Neuronal stem cell (in vitro differentiated cells): ENCODE data around the gene CDH2.

Source experiments
- DNase-seq: peaks from one replicate; pipeline ENCODE4 v3.0.0-alpha.2; 2013; ENCODE audit warnings: low spot score
- H2AFZ ChIP-seq: one replicate; pipeline ENCODE4 v1.6.1; 2013; ENCODE audit warnings: mild to moderate bottlenecking, low read length, inconsistent platforms
- H2AK5ac ChIP-seq: 2 replicates; pipeline ENCODE4 v1.6.1; 2013; ENCODE audit warnings: low read depth, mild to moderate bottlenecking, inconsistent platforms, low read length, moderate library complexity, mixed read lengths
- H2BK120ac ChIP-seq: 2 replicates; pipeline ENCODE4 v1.6.1; 2013; ENCODE audit warnings: low read depth, mild to moderate bottlenecking, inconsistent platforms, low read length, moderate library complexity, mixed read lengths
- H2BK12ac ChIP-seq: one replicate; pipeline ENCODE4 v1.6.1; 2013; ENCODE audit warnings: low read length, inconsistent platforms
- H2BK15ac ChIP-seq: 2 replicates; pipeline ENCODE4 v1.6.1; 2013; ENCODE audit warnings: mild to moderate bottlenecking, low read length, inconsistent platforms, mixed read lengths
- H2BK5ac ChIP-seq: one replicate; pipeline ENCODE4 v1.6.1; 2013; ENCODE audit warnings: inconsistent platforms, mild to moderate bottlenecking, low read length, moderate library complexity
- H3K14ac ChIP-seq: one replicate; pipeline ENCODE4 v1.6.1; 2013; ENCODE audit warnings: low read length, inconsistent platforms
- H3K18ac ChIP-seq: 2 replicates; pipeline ENCODE4 v1.6.1; 2013; ENCODE audit warnings: low read length, inconsistent platforms
- H3K23ac ChIP-seq: 2 replicates; pipeline ENCODE4 v1.6.1; 2013; ENCODE audit warnings: low read depth, mild to moderate bottlenecking, mixed read lengths, low read length, inconsistent platforms; ENCODE audit not compliant: poor library complexity
- H3K27ac ChIP-seq: replicated peaks from 3 replicates; pipeline ENCODE4 v1.5.1; 2013; ENCODE audit warnings: low read length, inconsistent platforms
- H3K27me3 ChIP-seq, 3 experiments: 2 replicates each; pipeline ENCODE4 v1.6.1; 2013; ENCODE audit warnings: low read length in 3 of 3, mild to moderate bottlenecking in 2 of 3, inconsistent platforms in 1 of 3, low read depth in 1 of 3, mixed read lengths in 1 of 3, moderate library complexity in 1 of 3; ENCODE audit not compliant: control insufficient read depth in 3 of 3, insufficient read depth in 3 of 3
- H3K36me3 ChIP-seq, 2 donors: replicated peaks in 1 of 2; 2 replicates each; pipeline ENCODE4 v1.6.1; 2013; ENCODE audit warnings: low read length in 2 of 2; ENCODE audit not compliant: control insufficient read depth in 2 of 2, insufficient read depth in 2 of 2
- H3K4ac ChIP-seq: 2 replicates; pipeline ENCODE4 v1.6.1; 2013; ENCODE audit warnings: inconsistent platforms, mild to moderate bottlenecking, low read length, moderate library complexity
- H3K4me1 ChIP-seq, 2 donors: 1 replicate in 1 of 2; 2 replicates in 1 of 2; pipeline ENCODE4 v1.6.1; 2013; ENCODE audit warnings: low read length in 2 of 2, low read depth in 1 of 2; ENCODE audit not compliant: control insufficient read depth in 2 of 2, insufficient read depth in 1 of 2
- H3K4me2 ChIP-seq: one replicate; pipeline ENCODE4 v1.6.1; 2013; ENCODE audit warnings: mild to moderate bottlenecking, low read length, inconsistent platforms; ENCODE audit not compliant: insufficient read depth, poor library complexity, severe bottlenecking
- H3K4me3 ChIP-seq, 2 donors: 2 replicates each; pipeline ENCODE4 v1.5.1; 2013; ENCODE audit warnings: low read length in 2 of 2, mild to moderate bottlenecking in 2 of 2, inconsistent platforms in 1 of 2, moderate library complexity in 1 of 2
- H3K79me1 ChIP-seq: one replicate; pipeline ENCODE4 v1.6.1; 2013; ENCODE audit warnings: low read depth, mild to moderate bottlenecking, inconsistent platforms, low read length, moderate library complexity
- H3K9ac ChIP-seq: one replicate; pipeline ENCODE4 v1.6.1; 2013; ENCODE audit warnings: mild to moderate bottlenecking, low read depth, low read length, inconsistent platforms; ENCODE audit not compliant: poor library complexity
- H3K9me3 ChIP-seq, 2 donors: replicated peaks in 1 of 2; 2 replicates each; pipeline versions ENCODE3 to v1.6.1; 2013; ENCODE audit warnings: low read length in 2 of 2, mild to moderate bottlenecking in 2 of 2, inconsistent platforms in 1 of 2, low read depth in 1 of 2, mixed read lengths in 1 of 2, moderate library complexity in 1 of 2; ENCODE audit not compliant: control insufficient read depth in 2 of 2, insufficient read depth in 1 of 2
- H4K8ac ChIP-seq: one replicate; pipeline ENCODE4 v1.6.1; 2013; ENCODE audit warnings: low read depth, mild to moderate bottlenecking, inconsistent platforms, low read length, moderate library complexity
- H4K91ac ChIP-seq: one replicate; pipeline ENCODE4 v1.6.1; 2013; ENCODE audit warnings: low read length, low read depth, mild to moderate bottlenecking, inconsistent platforms; ENCODE audit not compliant: poor library complexity
- WGBS, 2 donors: extraction: QIAGEN DNeasy Blood & Tissue Kit; methylation state at CpG; one replicate each; pipeline ENCODE4 v1.1.7; 2013; ENCODE audit warnings: missing lambda C conversion rate in 2 of 2, mixed read lengths in 1 of 2; ENCODE audit not compliant: insufficient read length in 2 of 2, insufficient replicate concordance in 1 of 2; ENCODE audit errors: extremely low coverage in 2 of 2; 5-methylcytosine and 5-hydroxymethylcytosine counted together

CDH2 gene

DNA sequence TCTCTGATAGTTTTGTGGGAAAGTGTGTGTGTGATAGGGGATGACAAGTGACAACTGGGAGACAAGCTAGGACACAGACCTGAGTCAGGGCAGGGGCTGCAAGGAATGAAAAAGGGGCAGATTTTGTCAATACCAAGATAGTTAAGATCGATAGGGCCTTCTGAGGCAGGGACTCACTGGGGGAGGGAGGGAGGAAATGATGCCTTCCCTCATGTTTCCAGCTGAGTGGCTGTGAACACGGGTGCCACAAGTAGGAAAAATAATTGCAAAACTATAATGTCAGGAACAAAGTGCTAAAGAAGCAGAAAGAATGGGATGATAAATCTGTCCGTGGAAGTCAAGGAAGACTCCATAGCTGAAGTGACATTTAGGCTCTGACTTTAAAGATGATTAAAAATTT, 24.2 kb downstream of the CDH2 start:
- H4K8ac ChIP-seq = no peak overlapping the region
- no peaks in the 10 kb centered on the region for H3K9me3 ChIP-seq
- H3K23ac ChIP-seq = no peak overlapping the region
- H3K36me3 ChIP-seq = peaks cover 2 to 59% of the 10 kb centered on the region in 2 donors
- peaks cover 19 to 31% of the 10 kb centered on the region in 2 donors for H3K4me1 ChIP-seq
- H3K18ac ChIP-seq = no peak overlapping the region
- H2BK12ac ChIP-seq = no peak overlapping the region
- no peak overlapping the region for H2AK5ac ChIP-seq
- H2BK5ac ChIP-seq = no peak overlapping the region
- H3K79me1 ChIP-seq = peaks cover 3% of the 10 kb centered on the region
- H2BK15ac ChIP-seq = no peak overlapping the region
- no peak overlapping the region for H3K14ac ChIP-seq
- H3K4me3 ChIP-seq = no peak overlapping the region
- DNase-seq = no peak
- no peak overlapping the region for H3K4me2 ChIP-seq
- H2BK120ac ChIP-seq = no peak overlapping the region
- no peak overlapping the region for H4K91ac ChIP-seq
- no peak overlapping the region for H3K9ac ChIP-seq
- no peak overlapping the region for H3K4ac ChIP-seq
- H3K27me3 ChIP-seq = no peaks in the 10 kb centered on the region
- WGBS, 2 donors = no CpG with 5 or more reads among the region's 3 CpGs
- peak overlapping the region; percentile 8 for H3K27ac ChIP-seq
- no peak overlapping the region for H2AFZ ChIP-seq

GRCh38 chr18:28152354-28152753, 24.6 kb downstream of the CDH2 start:
- no peak overlapping the region for H3K14ac ChIP-seq
- no peak overlapping the region for H2BK5ac ChIP-seq
- H3K4me1 ChIP-seq = peaks cover 21 to 31% of the 10 kb centered on the region in 2 donors
- no peak for DNase-seq
- no peak overlapping the region for H3K23ac ChIP-seq
- H3K27ac ChIP-seq = peak overlapping the region; percentile 8
- H3K4ac ChIP-seq = no peak overlapping the region
- no peak overlapping the region for H3K9ac ChIP-seq
- H2BK120ac ChIP-seq = no peak overlapping the region
- peaks cover 2 to 61% of the 10 kb centered on the region in 2 donors for H3K36me3 ChIP-seq
- H2AK5ac ChIP-seq = no peak overlapping the region
- no peak overlapping the region for H4K91ac ChIP-seq
- no peak overlapping the region for H4K8ac ChIP-seq
- no peaks in the 10 kb centered on the region for H3K9me3 ChIP-seq
- H3K4me2 ChIP-seq = no peak overlapping the region
- H2BK12ac ChIP-seq = no peak overlapping the region
- no peak overlapping the region for H2AFZ ChIP-seq
- no peak overlapping the region for H2BK15ac ChIP-seq
- H3K27me3 ChIP-seq = no peaks in the 10 kb centered on the region
- WGBS, 2 donors = no CpG with 5 or more reads among the region's 4 CpGs
- H3K4me3 ChIP-seq = no peak overlapping the region
- H3K79me1 ChIP-seq = peaks cover 3% of the 10 kb centered on the region
- peak overlapping the region; percentile 1 for H3K18ac ChIP-seq

DNA sequence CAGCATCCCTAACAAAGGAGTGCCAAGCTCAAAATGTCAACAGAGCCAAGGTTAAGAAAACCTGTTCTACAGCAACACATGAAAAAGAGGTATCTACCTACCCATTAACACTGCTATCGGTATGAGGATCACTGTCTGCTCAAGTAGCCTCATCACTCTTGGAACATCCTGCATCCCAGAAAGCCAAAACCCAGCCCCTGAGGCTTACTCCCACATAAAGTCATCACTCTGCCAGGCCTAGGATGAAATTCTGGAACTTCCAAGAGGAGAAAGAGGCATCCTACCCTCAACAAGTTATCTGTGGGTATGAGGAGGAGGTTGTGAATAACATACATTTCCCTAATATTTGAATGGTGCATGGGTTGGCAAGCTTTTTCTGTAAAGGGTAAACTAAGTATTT, 25.5 kb downstream of the CDH2 start:
- Histone ChIP-seq H4K8ac (no peak overlapping the region), H3K9ac (no peak overlapping the region), H3K27ac (no peak overlapping the region), H3K4me3 (no peak overlapping the region), H3K4me1 (peaks cover 21 to 31% of the 10 kb centered on the region in 2 donors), H3K23ac (no peak overlapping the region), H2AK5ac (no peak overlapping the region), H3K27me3 (no peaks in the 10 kb centered on the region), H2BK12ac (no peak overlapping the region), H3K14ac (no peak overlapping the region), H3K4ac (no peak overlapping the region), H3K4me2 (no peak overlapping the region), H2AFZ (no peak overlapping the region), H3K79me1 (peaks cover 3% of the 10 kb centered on the region), H3K18ac (no peak overlapping the region), H2BK5ac (no peak overlapping the region), H4K91ac (no peak overlapping the region), H3K9me3 (no peaks in the 10 kb centered on the region), H2BK15ac (no peak overlapping the region), H3K36me3 (peaks cover 2 to 61% of the 10 kb centered on the region in 2 donors), H2BK120ac (no peak overlapping the region)
- no peak for DNase-seq
- WGBS, 2 donors = no CpG with 5 or more reads among the region's 1 CpG

DNA sequence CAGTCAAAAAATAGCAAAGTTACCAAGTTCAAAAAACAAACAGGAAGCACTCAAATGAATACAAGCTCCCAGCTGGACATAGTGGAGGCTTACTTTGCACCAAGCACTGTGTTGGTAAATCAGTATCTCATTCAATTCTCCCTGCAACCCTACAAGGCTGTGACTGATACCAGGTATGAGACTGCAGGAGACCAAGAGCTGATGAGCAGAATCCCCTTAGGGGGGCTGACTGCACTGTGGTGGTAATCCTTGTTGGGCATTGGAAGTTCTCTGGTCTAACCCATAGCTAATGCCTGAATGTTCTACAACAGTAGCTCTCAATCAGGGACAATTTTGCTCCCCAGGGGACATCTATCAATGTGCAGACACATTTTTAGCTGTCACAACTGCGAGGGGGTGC, 26.0 kb downstream of the CDH2 start:
- H3K27ac ChIP-seq = no peak overlapping the region
- no peak overlapping the region for H4K8ac ChIP-seq
- no peaks in the 10 kb centered on the region for H3K9me3 ChIP-seq
- H3K9ac ChIP-seq = no peak overlapping the region
- H3K79me1 ChIP-seq = peaks cover 3% of the 10 kb centered on the region
- no peak overlapping the region for H2BK12ac ChIP-seq
- H3K4ac ChIP-seq = no peak overlapping the region
- H3K36me3 ChIP-seq = peaks cover 0 to 61% of the 10 kb centered on the region in 2 donors
- H2BK120ac ChIP-seq = no peak overlapping the region
- no peak overlapping the region for H3K23ac ChIP-seq
- H2BK15ac ChIP-seq = no peak overlapping the region
- H3K4me1 ChIP-seq = peaks cover 21 to 31% of the 10 kb centered on the region in 2 donors
- no peak overlapping the region for H2BK5ac ChIP-seq
- H2AK5ac ChIP-seq = no peak overlapping the region
- no peak overlapping the region for H3K14ac ChIP-seq
- no peak overlapping the region for H3K4me2 ChIP-seq
- WGBS, 2 donors = no CpG with 5 or more reads among the region's 1 CpG
- no peak overlapping the region for H4K91ac ChIP-seq
- no peak overlapping the region for H3K18ac ChIP-seq
- H3K27me3 ChIP-seq = no peaks in the 10 kb centered on the region
- H3K4me3 ChIP-seq = no peak overlapping the region
- H2AFZ ChIP-seq = no peak overlapping the region
- DNase-seq = no peak
